Measurements from ENCODE around the gene FAM131C. TPM values are rescaled to one million over a fixed set of nuclear protein-coding genes. Genes with fewer than 3 reads are reported as not detected.
"Not testable (repeated sequence)": the region's sequence is repeated elsewhere in the genome, so short reads cannot be mapped to it uniquely, and the experiment has no call there.

The FAM131C gene
- total RNA-seq, 2 donors from 2014 or later: not detected

DNA sequence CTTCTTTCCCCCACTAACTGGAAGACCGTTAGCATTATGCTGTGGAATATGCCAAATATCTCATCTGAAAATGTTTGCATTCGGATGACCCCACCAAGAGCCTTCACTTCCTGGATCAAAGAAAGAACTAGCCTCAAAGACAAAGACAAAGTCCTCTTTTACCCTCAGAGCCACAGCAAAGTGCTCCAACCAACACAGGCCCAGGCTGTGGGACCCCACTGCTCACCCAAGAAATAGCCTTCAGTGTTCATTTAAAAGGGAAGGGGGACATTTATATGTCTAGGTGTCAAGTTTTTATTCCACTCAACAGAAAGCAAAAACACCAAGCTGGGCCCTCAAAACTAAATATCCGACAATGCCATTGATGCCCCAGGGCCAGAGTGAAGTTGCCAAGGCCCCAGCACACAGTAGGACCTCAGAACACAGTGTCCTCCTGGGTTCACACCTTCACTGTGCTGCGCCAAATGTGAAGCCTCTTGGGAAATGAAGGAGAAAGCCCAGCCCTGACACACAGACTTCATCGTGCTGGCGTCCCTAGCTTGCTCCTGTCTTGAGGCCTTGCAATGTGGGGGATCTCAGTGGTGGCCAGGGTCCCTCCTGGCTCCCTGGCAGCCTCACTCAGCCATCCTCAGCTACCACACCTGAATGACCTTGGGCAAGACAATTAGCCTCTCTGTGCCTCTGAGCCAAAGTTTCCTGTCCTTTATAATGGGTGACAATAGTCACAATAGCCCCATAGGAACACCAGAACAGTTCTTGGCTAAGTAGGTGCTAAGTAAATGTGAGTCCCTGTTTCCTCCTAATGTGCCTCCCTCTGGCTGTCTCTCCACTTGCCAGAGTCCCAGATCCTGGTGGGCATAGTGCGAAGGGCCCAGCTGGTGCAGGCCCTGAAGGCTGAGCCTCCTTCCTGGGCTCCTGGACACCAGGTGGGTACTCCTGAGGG lies 18.6 kb downstream of the FAM131C start:
- Histone ChIP-seq H3K27me3 (replicated peaks; ENCODE audit: insufficient read depth) (no peaks in the 10 kb centered on the region), H3K4me3 (no peak overlapping the region), H3K4me1 (replicated peaks) (no peaks in the 10 kb centered on the region), H3K9me3 (no peaks in the 10 kb centered on the region), H3K27ac (no peak overlapping the region), H3K36me3 (no peaks in the 10 kb centered on the region)
- TF ChIP-seq POLR2AphosphoS5 (IDR thresholded peaks at IDR 0.05) (no peak), POLR2A (IDR thresholded peaks at IDR 0.05) (no peak)
- TF ChIP-seq, protein P1, sequence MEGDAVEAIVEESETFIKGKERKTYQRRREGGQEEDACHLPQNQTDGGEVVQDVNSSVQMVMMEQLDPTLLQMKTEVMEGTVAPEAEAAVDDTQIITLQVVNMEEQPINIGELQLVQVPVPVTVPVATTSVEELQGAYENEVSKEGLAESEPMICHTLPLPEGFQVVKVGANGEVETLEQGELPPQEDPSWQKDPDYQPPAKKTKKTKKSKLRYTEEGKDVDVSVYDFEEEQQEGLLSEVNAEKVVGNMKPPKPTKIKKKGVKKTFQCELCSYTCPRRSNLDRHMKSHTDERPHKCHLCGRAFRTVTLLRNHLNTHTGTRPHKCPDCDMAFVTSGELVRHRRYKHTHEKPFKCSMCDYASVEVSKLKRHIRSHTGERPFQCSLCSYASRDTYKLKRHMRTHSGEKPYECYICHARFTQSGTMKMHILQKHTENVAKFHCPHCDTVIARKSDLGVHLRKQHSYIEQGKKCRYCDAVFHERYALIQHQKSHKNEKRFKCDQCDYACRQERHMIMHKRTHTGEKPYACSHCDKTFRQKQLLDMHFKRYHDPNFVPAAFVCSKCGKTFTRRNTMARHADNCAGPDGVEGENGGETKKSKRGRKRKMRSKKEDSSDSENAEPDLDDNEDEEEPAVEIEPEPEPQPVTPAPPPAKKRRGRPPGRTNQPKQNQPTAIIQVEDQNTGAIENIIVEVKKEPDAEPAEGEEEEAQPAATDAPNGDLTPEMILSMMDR (IDR thresholded peaks at IDR 0.05): no peak
- intact Hi-C loops (cut with DNase I): loop anchor here (5.0 kb wide), 1 partner anchor 48 kb away; no protein-coding TSS in a partner anchor
- DNase-seq (ENCODE audit: low spot score): no peak
- 78% methylated on average over 7 of the region's 7 CpGs for WGBS

DNA sequence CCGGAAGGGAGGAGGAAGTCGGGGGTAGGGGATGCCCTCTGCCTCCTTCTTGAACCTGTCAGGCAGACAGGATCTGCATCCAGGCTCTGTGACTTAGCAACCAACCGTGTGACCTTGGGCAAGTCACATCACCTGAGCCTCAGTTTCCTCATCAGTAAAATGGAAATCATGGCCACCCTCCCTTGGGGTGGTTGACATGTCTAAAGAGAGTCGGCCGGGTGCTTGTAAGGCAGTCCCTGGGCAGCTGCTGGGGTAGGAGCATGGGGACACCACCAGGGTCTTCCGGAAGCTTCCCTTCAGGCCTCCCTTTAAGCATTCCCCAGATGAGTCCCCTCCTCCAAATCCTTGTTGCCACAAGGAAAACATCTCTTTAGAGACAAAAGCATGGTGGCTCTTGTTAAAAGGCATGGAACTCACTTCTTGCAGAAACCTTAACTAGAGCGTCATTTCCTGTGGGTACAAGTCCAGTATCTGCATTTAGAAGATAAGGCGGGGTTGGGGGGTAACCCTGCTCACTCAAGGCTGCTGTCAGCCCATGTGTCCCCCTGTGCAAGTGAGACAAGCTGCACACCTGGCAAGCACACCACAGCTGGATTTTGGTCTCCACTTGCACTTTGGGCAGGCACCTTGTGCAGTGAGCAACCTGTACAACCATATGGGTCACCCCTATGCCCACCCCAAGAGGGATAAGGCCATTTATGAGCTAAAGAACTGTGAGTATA lies 19.5 kb downstream of the FAM131C start:
- intact Hi-C loops (cut with DNase I): no loop called here

DNA sequence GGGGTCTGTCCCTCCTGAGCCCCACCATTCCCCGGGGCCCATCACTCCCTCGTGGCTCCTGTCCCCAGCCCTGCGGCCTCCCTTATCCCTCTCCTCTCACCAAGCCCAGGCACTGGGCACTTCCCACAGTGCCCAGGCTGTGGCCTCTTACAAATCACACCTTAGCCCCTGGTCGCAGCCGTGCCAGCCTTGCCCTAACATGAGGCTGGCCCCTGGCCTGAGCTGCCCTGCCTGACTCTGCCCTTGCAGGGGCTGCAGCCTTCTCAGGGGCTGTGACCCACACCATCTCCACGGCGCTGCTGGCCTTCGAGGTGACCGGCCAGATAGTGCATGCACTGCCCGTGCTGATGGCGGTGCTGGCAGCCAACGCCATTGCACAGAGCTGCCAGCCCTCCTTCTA lies 21.5 kb downstream of the FAM131C start:
- H3K27me3 ChIP-seq (replicated peaks; ENCODE audit: insufficient read depth); H3K9me3 ChIP-seq; H3K4me3 ChIP-seq; intact Hi-C loops (cut with DNase I); H3K36me3 ChIP-seq; H3K27ac ChIP-seq; H3K4me1 ChIP-seq (replicated peaks); DNase-seq (ENCODE audit: low spot score): not testable (repeated sequence)
- 89% methylated on average over 12 of the region's 12 CpGs for WGBS

More for the DNA sequence above, 19.5 kb downstream of the FAM131C start:
- Histone ChIP-seq H3K4me3 (no peak overlapping the region), H3K9me3 (no peaks in the 10 kb centered on the region), H3K4me1 (replicated peaks) (no peaks in the 10 kb centered on the region), H3K27me3 (replicated peaks; ENCODE audit: insufficient read depth) (no peaks in the 10 kb centered on the region), H3K27ac (no peak overlapping the region), H3K36me3 (no peaks in the 10 kb centered on the region)
- WGBS: 58% methylated on average over 5 of the region's 8 CpGs
- no peak for DNase-seq (ENCODE audit: low spot score)
- TF ChIP-seq, protein P1 (IDR thresholded peaks at IDR 0.05): no peak
- TF ChIP-seq POLR2AphosphoS5 (IDR thresholded peaks at IDR 0.05) (no peak), POLR2A (IDR thresholded peaks at IDR 0.05) (no peak)

DNA sequence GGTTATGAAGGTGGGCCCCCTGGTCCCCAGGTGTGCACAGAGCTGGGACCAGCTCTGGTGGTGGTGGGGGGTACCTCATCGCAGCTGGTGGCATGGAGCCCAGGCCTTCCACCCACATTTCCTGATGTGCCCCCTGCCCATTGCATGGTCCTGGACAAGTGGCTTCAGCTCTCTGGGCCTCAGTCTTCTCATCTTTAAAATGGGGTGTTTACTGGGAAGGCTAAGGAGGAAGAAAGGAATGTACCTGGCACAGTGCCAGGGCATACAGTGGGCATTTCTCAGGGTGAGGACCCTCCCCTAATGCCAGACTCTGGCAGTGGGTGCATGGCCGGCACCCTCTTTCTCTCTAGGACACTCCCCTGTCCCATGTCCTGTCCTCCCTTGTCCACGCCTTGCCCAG lies 22.4 kb downstream of the FAM131C start:
- Histone ChIP-seq H3K4me1 (replicated peaks) (no peaks in the 10 kb centered on the region), H3K9me3 (no peaks in the 10 kb centered on the region), H3K27ac (no peak overlapping the region), H3K36me3 (no peaks in the 10 kb centered on the region), H3K27me3 (replicated peaks; ENCODE audit: insufficient read depth) (no peaks in the 10 kb centered on the region), H3K4me3 (no peak overlapping the region)
- DNase-seq (ENCODE audit: low spot score): no peak
- intact Hi-C loops (cut with DNase I): no loop called here
- 95% methylated on average over 3 of the region's 3 CpGs for WGBS
- TF ChIP-seq POLR2AphosphoS5 (IDR thresholded peaks at IDR 0.05): no peak
- TF ChIP-seq, protein P1 (IDR thresholded peaks at IDR 0.05): no peak

DNA sequence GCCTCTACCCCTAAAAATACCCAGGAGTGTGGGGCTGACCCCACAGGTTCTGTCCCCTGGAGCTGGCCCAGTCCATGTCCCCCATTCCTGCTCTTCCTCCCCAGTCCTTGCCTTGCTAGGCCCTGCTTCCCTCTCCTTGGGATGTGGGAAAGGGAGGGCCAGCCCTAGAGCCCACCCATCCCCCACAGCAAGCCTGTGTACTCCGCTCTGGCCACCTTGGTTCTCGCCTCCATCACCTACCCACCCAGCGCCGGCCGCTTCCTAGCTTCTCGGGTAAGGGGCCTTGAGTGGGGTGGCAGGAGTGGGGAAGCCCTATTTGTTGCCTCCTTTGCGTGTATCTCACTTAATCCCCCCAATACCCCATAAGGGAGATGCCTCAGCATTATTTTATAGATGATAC lies 23.1 kb downstream of the FAM131C start:
- Histone ChIP-seq H3K9me3 (no peaks in the 10 kb centered on the region), H3K4me3 (no peak overlapping the region), H3K27ac (no peak overlapping the region), H3K4me1 (replicated peaks) (no peaks in the 10 kb centered on the region), H3K36me3 (no peaks in the 10 kb centered on the region), H3K27me3 (replicated peaks; ENCODE audit: insufficient read depth) (no peaks in the 10 kb centered on the region)
- WGBS: 90% methylated on average over 7 of the region's 7 CpGs
- TF ChIP-seq, protein P1 (IDR thresholded peaks at IDR 0.05): no peak
- TF ChIP-seq POLR2AphosphoS5 (IDR thresholded peaks at IDR 0.05): no peak
- no peak for TF ChIP-seq POLR2A (IDR thresholded peaks at IDR 0.05)
- intact Hi-C loops (cut with DNase I): no loop called here
- DNase-seq (ENCODE audit: low spot score): no peak

Data from prostate gland (tissue), 2 donors.